ENCODE measurements around the gene ACSS1.
A peak's percentile ranks its signal among the peaks of the same experiment; 100 is the strongest.

Gene ACSS1

DNA sequence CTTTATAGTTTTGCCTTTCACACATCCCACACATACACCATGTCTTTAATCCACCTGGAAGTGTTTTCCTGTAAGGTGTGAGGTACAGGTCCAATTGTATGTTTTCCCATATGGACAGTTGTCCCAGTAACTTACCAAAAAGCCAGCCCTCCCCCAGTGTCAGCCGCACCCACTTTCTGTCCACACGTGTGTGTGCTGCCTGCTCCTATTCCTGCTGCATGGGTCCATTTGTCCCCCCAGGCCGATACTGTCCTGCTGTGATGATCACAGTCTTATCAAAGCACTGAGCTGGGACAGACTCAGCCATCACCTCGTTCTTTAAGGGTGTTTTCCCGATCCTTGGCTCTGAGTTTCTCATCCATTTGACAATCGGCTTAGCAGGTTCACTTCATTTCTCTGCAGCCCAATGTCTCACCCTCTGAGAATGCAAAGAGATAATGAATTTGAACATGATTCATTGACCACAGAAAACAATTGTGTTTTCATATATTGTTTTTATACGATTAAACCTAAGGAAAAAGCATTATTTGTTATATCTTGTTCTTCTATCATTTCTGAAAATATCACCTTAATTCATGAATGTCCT lies 14.4 kb upstream of the ACSS1 start:
- no peak for DNase-seq
- ATAC-seq (replicated peaks), result no peak
- H3K27ac Mint-ChIP-seq, result no peak overlapping the region
- H3K4me1 Mint-ChIP-seq (ENCODE audit: low read depth in 2 of 2), result peaks cover 0 to 4% of the 10 kb centered on the region in 2 donors
- no peak overlapping the region for H3K4me3 Mint-ChIP-seq
- H3K9me3 Mint-ChIP-seq, result no peaks in the 10 kb centered on the region
- peaks cover 9 to 59% of the 10 kb centered on the region in 2 donors for H3K27me3 Mint-ChIP-seq
- no peaks in the 10 kb centered on the region for H3K36me3 Mint-ChIP-seq (ENCODE audit: insufficient read depth)

DNA sequence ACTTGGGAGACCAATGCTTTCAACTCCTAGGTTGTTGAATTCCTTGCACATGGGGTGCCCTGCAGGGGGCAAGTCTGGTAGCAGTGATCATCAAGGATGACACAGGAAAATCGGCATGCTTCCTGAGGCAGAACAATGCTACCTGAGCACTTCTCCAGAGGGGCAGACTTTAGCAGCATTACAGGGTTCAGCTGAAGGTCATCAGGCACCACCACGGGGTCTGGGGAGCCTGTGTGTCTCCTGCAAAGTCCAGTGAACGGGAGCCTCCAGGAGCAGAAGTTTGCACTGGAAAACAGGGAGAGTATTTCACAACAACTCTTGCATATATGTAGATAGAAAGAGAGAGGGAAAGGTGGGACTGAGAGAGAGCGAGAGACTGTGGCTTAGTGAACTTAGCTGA lies 13.8 kb upstream of the ACSS1 start:
- no peak for ATAC-seq (replicated peaks)
- Mint-ChIP-seq H3K4me3 (no peak overlapping the region), H3K9me3 (no peaks in the 10 kb centered on the region), H3K36me3 (ENCODE audit: insufficient read depth) (no peaks in the 10 kb centered on the region), H3K27ac (no peak overlapping the region), H3K4me1 (ENCODE audit: low read depth in 2 of 2) (no peaks in the 10 kb centered on the region), H3K27me3 (peaks cover 3 to 54% of the 10 kb centered on the region in 2 donors)
- DNase-seq, result no peak

DNA sequence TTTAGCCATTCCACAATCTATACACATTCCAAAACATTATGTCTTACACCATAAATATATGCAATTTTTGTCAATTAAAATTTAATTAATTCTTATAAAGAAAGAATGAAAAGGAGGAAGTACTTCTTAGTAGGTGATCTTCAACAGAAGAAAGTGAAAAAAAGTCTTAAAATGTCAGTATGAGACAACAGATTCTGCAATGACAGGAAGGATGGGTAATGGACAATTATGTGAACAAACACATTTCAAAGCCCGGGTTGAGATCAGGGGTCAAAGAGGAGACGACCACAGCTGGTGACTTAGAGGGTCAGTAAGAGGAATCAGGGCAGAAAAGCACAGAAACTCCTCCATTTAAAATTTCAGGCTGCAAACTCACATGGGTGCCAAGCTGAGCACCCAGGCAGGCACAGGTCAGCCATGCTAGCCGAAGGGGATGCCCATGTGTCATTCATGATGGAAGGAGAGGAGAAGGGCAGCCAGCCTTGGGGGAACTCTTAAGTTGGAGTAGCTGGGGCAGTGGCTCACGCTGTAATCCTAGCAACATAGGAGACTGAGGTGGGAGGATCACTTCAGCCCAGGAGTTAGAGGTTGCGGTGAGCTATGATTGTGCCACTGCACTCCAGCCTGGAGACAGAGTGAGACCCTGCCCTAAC lies 13.0 kb upstream of the ACSS1 start:
- H3K27me3 Mint-ChIP-seq, result peaks cover 0 to 52% of the 10 kb centered on the region in 2 donors
- ATAC-seq (replicated peaks), result no peak
- H3K27ac Mint-ChIP-seq, result no peak overlapping the region
- DNase-seq, result no peak
- H3K9me3 Mint-ChIP-seq, result no peaks in the 10 kb centered on the region
- H3K4me3 Mint-ChIP-seq, result no peak overlapping the region
- no peaks in the 10 kb centered on the region for H3K36me3 Mint-ChIP-seq (ENCODE audit: insufficient read depth)
- H3K4me1 Mint-ChIP-seq (ENCODE audit: low read depth in 2 of 2), result peaks cover 1% of the 10 kb centered on the region in 2 donors

- DNase-seq (no peak), ATAC-seq (replicated peaks) (no peak)
- Mint-ChIP-seq H3K27me3 (peaks cover 23 to 32% of the 10 kb centered on the region in 2 donors), H3K9me3 (no peaks in the 10 kb centered on the region), H3K4me3 (no peak overlapping the region), H3K36me3 (ENCODE audit: insufficient read depth) (peaks cover 3% of the 10 kb centered on the region), H3K27ac (no peak overlapping the region), H3K4me1 (ENCODE audit: low read depth in 2 of 2) (peaks cover 8% of the 10 kb centered on the region in 2 donors)
Measured at GRCh38 chr20:25067102-25067987, 9.4 kb upstream of the ACSS1 start.

- H3K4me1 Mint-ChIP-seq (ENCODE audit: low read depth in 2 of 2), result peaks cover 8% of the 10 kb centered on the region in 2 donors
- DNase-seq (no peak), ATAC-seq (replicated peaks) (no peak)
- H3K4me3 Mint-ChIP-seq, result no peak overlapping the region
- H3K36me3 Mint-ChIP-seq (ENCODE audit: insufficient read depth), result peaks cover 3% of the 10 kb centered on the region
- H3K9me3 Mint-ChIP-seq, result no peaks in the 10 kb centered on the region
- H3K27me3 Mint-ChIP-seq, result peaks cover 23 to 26% of the 10 kb centered on the region in 2 donors
- no peak overlapping the region for H3K27ac Mint-ChIP-seq
Measured at GRCh38 chr20:25066386-25066785, 8.4 kb upstream of the ACSS1 start.

- Mint-ChIP-seq H3K27ac (peak overlapping the region in 1 of 2 donors; percentile 9), H3K4me1 (ENCODE audit: low read depth in 2 of 2) (peaks cover 8% of the 10 kb centered on the region in 2 donors), H3K36me3 (ENCODE audit: insufficient read depth) (peaks cover 3% of the 10 kb centered on the region), H3K27me3 (peaks cover 17 to 26% of the 10 kb centered on the region in 2 donors), H3K4me3 (no peak overlapping the region), H3K9me3 (no peaks in the 10 kb centered on the region)
- ATAC-seq (replicated peaks), result peak; percentile 89
- peak; percentile 64 to 75 (median 65) for DNase-seq
Measured at GRCh38 chr20:25065625-25066338, 7.8 kb upstream of the ACSS1 start.

DNA sequence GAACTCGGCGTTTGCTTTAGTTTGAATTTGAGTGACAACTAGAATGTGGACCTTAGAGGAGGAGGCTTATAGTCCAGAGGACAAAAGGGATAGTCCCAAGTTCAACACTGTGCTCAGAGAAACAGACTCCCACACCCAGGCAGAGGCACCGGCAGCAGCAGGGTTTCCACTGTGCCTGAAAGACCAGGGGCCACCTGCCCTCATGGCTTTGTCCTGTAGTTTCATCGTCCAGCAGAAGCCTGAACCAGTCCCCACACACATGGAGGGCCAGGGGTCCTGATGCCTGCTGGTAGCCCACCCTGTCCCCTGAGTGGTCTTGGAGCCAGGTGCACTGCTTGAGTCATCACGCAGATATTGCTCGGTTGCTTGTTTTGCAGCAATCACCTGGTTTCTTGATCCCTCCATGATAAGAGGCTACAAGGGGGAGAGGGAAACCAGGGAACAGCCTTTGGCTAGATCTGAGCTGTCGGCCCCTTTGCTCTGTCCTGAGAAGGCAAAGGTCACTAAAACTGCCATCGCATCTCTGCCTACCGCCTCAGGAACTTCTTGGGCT lies 7.2 kb upstream of the ACSS1 start:
- ATAC-seq (replicated peaks) (no peak), DNase-seq (no peak)
- Mint-ChIP-seq H3K9me3 (no peaks in the 10 kb centered on the region), H3K27me3 (peaks cover 10 to 26% of the 10 kb centered on the region in 2 donors), H3K4me3 (no peak overlapping the region), H3K27ac (no peak overlapping the region), H3K36me3 (ENCODE audit: insufficient read depth) (peaks cover 3% of the 10 kb centered on the region), H3K4me1 (ENCODE audit: low read depth in 2 of 2) (peaks cover 8% of the 10 kb centered on the region in 2 donors)

DNA sequence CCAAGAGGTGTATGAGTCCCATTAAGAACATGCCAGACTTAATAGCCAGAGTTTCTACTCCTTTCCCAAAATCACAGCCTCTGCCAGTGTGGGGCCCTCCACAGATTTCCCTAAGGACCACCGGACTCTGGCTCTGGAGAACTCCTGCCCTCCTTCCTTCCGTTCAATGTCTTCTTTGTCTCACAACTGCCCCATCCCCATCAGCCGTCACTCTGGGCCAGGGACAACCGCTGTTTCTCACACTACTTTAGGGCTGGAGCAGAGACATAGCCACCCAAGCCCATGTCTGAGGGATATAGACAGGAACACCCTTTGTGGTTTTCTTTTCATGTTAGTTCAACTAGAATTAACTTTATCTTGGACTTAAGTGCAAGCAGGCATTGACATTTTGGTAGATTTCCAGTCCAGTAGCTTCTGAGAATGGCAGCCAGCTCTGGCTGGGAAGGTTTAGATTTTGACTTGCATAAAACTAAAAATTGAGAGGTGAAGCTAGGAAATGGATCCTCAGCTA lies 6.7 kb upstream of the ACSS1 start:
- Mint-ChIP-seq H3K27me3 (peaks cover 5 to 26% of the 10 kb centered on the region in 2 donors), H3K4me1 (ENCODE audit: low read depth in 2 of 2) (peaks cover 8% of the 10 kb centered on the region in 2 donors), H3K4me3 (no peak overlapping the region), H3K36me3 (ENCODE audit: insufficient read depth) (peaks cover 3% of the 10 kb centered on the region), H3K27ac (no peak overlapping the region), H3K9me3 (no peaks in the 10 kb centered on the region)
- no peak for DNase-seq
- no peak for ATAC-seq (replicated peaks)

- DNase-seq, result no peak
- Mint-ChIP-seq H3K9me3 (no peaks in the 10 kb centered on the region), H3K36me3 (ENCODE audit: insufficient read depth) (peaks cover 10% of the 10 kb centered on the region), H3K4me1 (ENCODE audit: low read depth in 2 of 2) (peaks cover 9 to 14% of the 10 kb centered on the region in 2 donors), H3K27ac (no peak overlapping the region), H3K4me3 (no peak overlapping the region), H3K27me3 (peaks cover 0 to 26% of the 10 kb centered on the region in 2 donors)
- ATAC-seq (replicated peaks), result no peak
Measured at GRCh38 chr20:25063981-25064380, 6.0 kb upstream of the ACSS1 start.

DNA sequence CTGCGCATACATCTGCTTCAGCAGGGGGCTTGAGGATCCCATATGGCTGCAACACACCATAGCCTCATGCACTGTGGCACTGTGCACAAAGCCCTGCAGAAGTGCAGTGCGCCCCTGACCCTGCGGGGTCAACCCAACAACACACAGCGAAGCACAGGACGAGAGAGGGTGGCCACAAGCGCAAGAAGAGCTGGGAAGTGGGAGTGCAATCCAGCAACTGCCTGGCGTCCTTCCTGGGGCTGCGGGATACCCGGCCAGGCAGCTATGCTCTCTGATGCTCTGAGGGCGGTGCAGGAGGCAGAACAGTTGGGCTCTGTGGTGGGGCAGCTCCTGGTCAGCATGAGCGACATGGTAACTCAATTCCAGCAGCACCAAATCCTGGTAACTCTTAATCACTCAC lies 5.6 kb upstream of the ACSS1 start:
- Mint-ChIP-seq H3K36me3 (ENCODE audit: insufficient read depth) (peaks cover 13% of the 10 kb centered on the region), H3K9me3 (no peaks in the 10 kb centered on the region), H3K27me3 (peaks cover 0 to 26% of the 10 kb centered on the region in 2 donors), H3K4me1 (ENCODE audit: low read depth in 2 of 2) (peaks cover 11 to 16% of the 10 kb centered on the region in 2 donors), H3K27ac (no peak overlapping the region), H3K4me3 (no peak overlapping the region)
- no peak for DNase-seq
- ATAC-seq (replicated peaks), result no peak

GRCh38 chr20:25062841-25063240 lies 4.9 kb upstream of the ACSS1 start:
- DNase-seq (no peak), ATAC-seq (replicated peaks) (no peak)
- H3K9me3 Mint-ChIP-seq, result no peaks in the 10 kb centered on the region
- H3K4me1 Mint-ChIP-seq (ENCODE audit: low read depth in 2 of 2), result peaks cover 11 to 16% of the 10 kb centered on the region in 2 donors
- H3K27me3 Mint-ChIP-seq, result peaks cover 0 to 26% of the 10 kb centered on the region in 2 donors
- no peak overlapping the region for H3K4me3 Mint-ChIP-seq
- no peak overlapping the region for H3K27ac Mint-ChIP-seq
- H3K36me3 Mint-ChIP-seq (ENCODE audit: insufficient read depth), result peaks cover 20% of the 10 kb centered on the region

DNA sequence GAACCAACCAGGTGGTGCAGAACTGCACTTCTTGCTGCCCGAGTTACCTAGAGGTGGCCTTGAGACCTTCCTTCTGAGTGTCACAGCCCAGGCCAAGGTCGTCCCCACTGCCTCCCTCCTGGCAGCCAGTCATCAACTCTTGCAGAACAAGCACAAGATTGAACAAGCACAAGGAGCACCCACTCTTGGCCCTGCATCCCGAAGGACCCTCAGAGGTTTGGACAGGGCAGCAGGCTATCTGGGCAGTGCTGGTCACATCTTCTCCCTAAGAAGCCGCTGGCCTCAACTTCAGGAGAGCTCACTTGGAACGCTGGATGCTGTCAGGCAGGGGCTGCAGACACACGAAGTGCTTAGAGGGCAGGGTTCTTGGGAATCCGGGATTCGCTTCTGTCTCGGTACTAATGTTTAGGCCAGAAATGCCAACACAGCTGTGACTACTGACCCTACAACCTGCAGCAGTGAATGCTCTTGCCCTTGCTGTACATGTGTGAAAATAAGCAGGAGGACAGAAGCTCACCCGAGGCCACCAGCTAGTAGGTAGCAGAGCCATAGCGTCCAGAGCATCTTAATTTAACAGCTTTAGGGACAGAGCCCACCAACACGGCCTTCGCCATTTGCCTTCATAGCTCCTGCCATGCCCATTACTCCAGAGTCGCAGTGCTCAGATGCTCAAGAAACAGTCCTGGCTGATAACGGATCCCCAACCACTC lies 4.0 kb upstream of the ACSS1 start:
- peaks cover 0 to 26% of the 10 kb centered on the region in 2 donors for H3K27me3 Mint-ChIP-seq
- H3K9me3 Mint-ChIP-seq, result no peaks in the 10 kb centered on the region
- peaks cover 13 to 18% of the 10 kb centered on the region in 2 donors for H3K4me1 Mint-ChIP-seq (ENCODE audit: low read depth in 2 of 2)
- no peak for ATAC-seq (replicated peaks)
- no peak for DNase-seq
- peaks cover 29% of the 10 kb centered on the region for H3K36me3 Mint-ChIP-seq (ENCODE audit: insufficient read depth)
- H3K4me3 Mint-ChIP-seq, result no peak overlapping the region
- H3K27ac Mint-ChIP-seq, result no peak overlapping the region
